HCT116 (cell line): ENCODE measurements around the gene CLPTM1L. TPM values are rescaled to one million over a fixed set of nuclear protein-coding genes. Genes with fewer than 3 reads are reported as not detected.
"Not testable (repeated sequence)": the region's sequence is repeated elsewhere in the genome, so short reads cannot be mapped to it uniquely, and the experiment has no call there.

Experiments used
- ATAC-seq: fragments of 200-7000 bp; cut with Tn5 transposase; 2 replicates; pipeline ENCODE4 v1.9.1; 2020; ENCODE audit warnings: mild to moderate bottlenecking, moderate library complexity
- BruUV-seq: library from RNA; stranded (reverse); fragments of 400-500 nt; replicated peaks from 2 replicates; lab custom pipeline; 2021; lab: Mats Ljungman, UMichigan
- CTCF ChIA-PET: fragments of 300-600 bp; sonication (Branson Sonifier 250); formaldehyde crosslinking; loops from one replicate; lab custom pipeline; 2021; ENCODE audit warnings: antibody characterized with exemption; lab: Charles Lee
- POLR2A ChIA-PET: fragments of 300-600, 350-600 bp; sonication (Branson Sonifier 250); formaldehyde crosslinking; loops from one replicate; lab custom pipeline; 2021; ENCODE audit warnings: antibody characterized with exemption; lab: Charles Lee
- RAD21 ChIA-PET, 2 experiments: fragments of 300-600 bp; sonication (Branson Sonifier 250); formaldehyde crosslinking; loops; one replicate each; lab custom pipeline; 2023; ENCODE audit warnings: low total read pairs in 2 of 2; ENCODE audit not compliant: uncharacterized antibody in 2 of 2, unreplicated experiment in 2 of 2, low non-redundant PET in 1 of 2; lab: Charles Lee
- DNase-seq: peaks from one replicate; pipeline ENCODE4 v3.0.0-alpha.2; 2010; ENCODE audit warnings: low read depth, low spot score
- H2AFZ ChIP-seq: fragments of 200-600 bp; shearing (Covaris generic), sonication (generic); 2 replicates; pipeline ENCODE4 v1.6.1; 2017; ENCODE audit warnings: low read depth, mixed run types, mixed read lengths, antibody characterized with exemption, low read length; ENCODE audit not compliant: poor library complexity, severe bottlenecking
- H3K27ac ChIP-seq: 2 replicates; pipeline ENCODE4 v1.5.1; 2012; ENCODE audit warnings: low read depth, low read length
- H3K27me3 ChIP-seq: fragments of 200-600 bp; sonication (generic); 2 replicates; pipeline ENCODE4 v1.6.1; 2016; ENCODE audit warnings: mixed run types, low read length, mixed read lengths; ENCODE audit not compliant: insufficient read depth
- H3K36me3 ChIP-seq, 2 experiments: fragments of 200-500 bp in 1 of 2; fragments of 200-600 bp in 1 of 2; sonication (Bioruptor generic) in 1 of 2; sonication (generic) in 1 of 2; 2 replicates each; pipeline versions ENCODE4 v1.5.1 to v1.6.1; 2014 to 2016; ENCODE audit warnings: low read length in 2 of 2, inconsistent platforms in 1 of 2, mixed read lengths in 1 of 2, mixed run types in 1 of 2; ENCODE audit not compliant: insufficient read depth in 2 of 2, control insufficient read depth in 1 of 2
- H3K4me1 ChIP-seq, 2 experiments: fragments of 200-600 bp in 1 of 2; sonication (generic) in 1 of 2; 2 replicates each; pipeline versions ENCODE4 v1.5.1 to v1.6.1; 2012 to 2017; ENCODE audit warnings: low read length in 2 of 2, inconsistent platforms in 1 of 2, mild to moderate bottlenecking in 1 of 2, mixed read lengths in 1 of 2, mixed run types in 1 of 2, moderate library complexity in 1 of 2; ENCODE audit not compliant: insufficient read depth in 2 of 2, control insufficient read depth in 1 of 2
- H3K4me2 ChIP-seq: fragments of 200-600 bp; sonication (generic); 2 replicates; pipeline ENCODE4 v1.6.1; 2017; ENCODE audit warnings: mixed run types, low read length, mixed read lengths
- H3K4me3 ChIP-seq, 2 experiments: fragments of 200-600 bp in 1 of 2; sonication (generic) in 1 of 2; replicated peaks in 1 of 2; 2 replicates each; pipeline ENCODE4 v1.5.1; 2011 to 2016; ENCODE audit warnings: low read length in 2 of 2, control low read depth in 1 of 2, low read depth in 1 of 2, mild to moderate bottlenecking in 1 of 2, mixed read lengths in 1 of 2, mixed run types in 1 of 2
- H3K79me2 ChIP-seq: fragments of 200-600 bp; sonication (generic); 2 replicates; pipeline ENCODE4 v1.6.1; 2017; ENCODE audit warnings: mild to moderate bottlenecking, mixed run types, low read length, moderate library complexity, mixed read lengths; ENCODE audit not compliant: insufficient read depth
- H3K9ac ChIP-seq: fragments of 200-600 bp; sonication (generic); 2 replicates; pipeline ENCODE4 v1.6.1; 2016; ENCODE audit warnings: low read length, mixed read lengths
- H3K9me2 ChIP-seq: fragments of 200-600 bp; sonication (generic), shearing (Covaris generic); 2 replicates; pipeline ENCODE4 v1.6.1; 2017; ENCODE audit warnings: mixed run types, mild to moderate bottlenecking, moderate library complexity; ENCODE audit not compliant: insufficient read depth
- H3K9me3 ChIP-seq, 2 experiments: fragments of 200-500 bp in 1 of 2; fragments of 200-600 bp in 1 of 2; sonication (Bioruptor generic) in 1 of 2; sonication (generic) in 1 of 2; 2 replicates each; pipeline ENCODE4 v1.6.1; 2014 to 2017; ENCODE audit warnings: low read length in 2 of 2, mixed read lengths in 2 of 2, inconsistent platforms in 1 of 2, low read depth in 1 of 2, mild to moderate bottlenecking in 1 of 2, mixed run types in 1 of 2, moderate library complexity in 1 of 2; ENCODE audit not compliant: control insufficient read depth in 1 of 2, insufficient read depth in 1 of 2
- H4K20me1 ChIP-seq: fragments of 200-600 bp; sonication (generic), shearing (Covaris generic); 2 replicates; pipeline ENCODE4 v1.6.1; 2017; ENCODE audit warnings: mixed run types, mild to moderate bottlenecking, moderate library complexity; ENCODE audit not compliant: insufficient read depth
- CBX3 ChIP-seq: IDR thresholded peaks from 2 replicates; pipeline ENCODE4 v1.6.1; 2012; ENCODE audit warnings: low read depth
- intact Hi-C: fragments of 100-400 bp; cut with micrococcal nuclease; formaldehyde crosslinking; loops from 2 replicates; pipeline ENCODE4 v1.10.0; 2022
- total RNA-seq: library from RNA; stranded (reverse); gene quantifications from one replicate; pipeline ENCODE4 v1.2.1, GENCODE V29; 2021; ENCODE audit not compliant: unreplicated experiment
- TF ChIP-seq, protein P1 (sequence below): IDR thresholded peaks from 2 replicates; pipeline ENCODE4 v1.6.1; 2011; ENCODE audit warnings: mild to moderate bottlenecking, low read length, moderate library complexity; ENCODE audit not compliant: insufficient replicate concordance; ENCODE audit errors: extremely low read depth

Gene CLPTM1L
- total RNA-seq, 1 experiment from 2014 or later, result 98.4 TPM

DNA sequence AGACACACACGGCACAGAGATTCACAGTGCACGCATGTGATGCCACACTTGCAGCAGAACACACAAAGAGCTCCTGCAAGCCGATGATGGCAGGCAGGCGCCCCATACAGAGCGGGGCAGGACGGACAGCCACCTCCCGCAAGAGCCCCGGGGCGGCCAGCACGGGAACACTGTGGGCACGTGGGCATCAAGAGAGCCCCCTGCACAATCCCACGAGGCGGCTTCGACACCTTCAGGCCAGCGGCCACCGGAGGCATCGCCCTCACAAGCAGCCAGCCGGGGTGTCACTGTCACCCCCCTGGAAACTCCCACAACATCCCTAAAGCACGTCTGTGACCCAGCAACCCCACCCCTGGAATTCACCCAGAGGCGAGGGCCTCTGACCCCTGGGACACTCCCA is 68.0 kb downstream of the CLPTM1L start:
- TF ChIP-seq CBX3, result no peak
- TF ChIP-seq, protein P1, sequence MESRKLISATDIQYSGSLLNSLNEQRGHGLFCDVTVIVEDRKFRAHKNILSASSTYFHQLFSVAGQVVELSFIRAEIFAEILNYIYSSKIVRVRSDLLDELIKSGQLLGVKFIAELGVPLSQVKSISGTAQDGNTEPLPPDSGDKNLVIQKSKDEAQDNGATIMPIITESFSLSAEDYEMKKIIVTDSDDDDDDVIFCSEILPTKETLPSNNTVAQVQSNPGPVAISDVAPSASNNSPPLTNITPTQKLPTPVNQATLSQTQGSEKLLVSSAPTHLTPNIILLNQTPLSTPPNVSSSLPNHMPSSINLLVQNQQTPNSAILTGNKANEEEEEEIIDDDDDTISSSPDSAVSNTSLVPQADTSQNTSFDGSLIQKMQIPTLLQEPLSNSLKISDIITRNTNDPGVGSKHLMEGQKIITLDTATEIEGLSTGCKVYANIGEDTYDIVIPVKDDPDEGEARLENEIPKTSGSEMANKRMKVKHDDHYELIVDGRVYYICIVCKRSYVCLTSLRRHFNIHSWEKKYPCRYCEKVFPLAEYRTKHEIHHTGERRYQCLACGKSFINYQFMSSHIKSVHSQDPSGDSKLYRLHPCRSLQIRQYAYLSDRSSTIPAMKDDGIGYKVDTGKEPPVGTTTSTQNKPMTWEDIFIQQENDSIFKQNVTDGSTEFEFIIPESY, result no peak

DNA sequence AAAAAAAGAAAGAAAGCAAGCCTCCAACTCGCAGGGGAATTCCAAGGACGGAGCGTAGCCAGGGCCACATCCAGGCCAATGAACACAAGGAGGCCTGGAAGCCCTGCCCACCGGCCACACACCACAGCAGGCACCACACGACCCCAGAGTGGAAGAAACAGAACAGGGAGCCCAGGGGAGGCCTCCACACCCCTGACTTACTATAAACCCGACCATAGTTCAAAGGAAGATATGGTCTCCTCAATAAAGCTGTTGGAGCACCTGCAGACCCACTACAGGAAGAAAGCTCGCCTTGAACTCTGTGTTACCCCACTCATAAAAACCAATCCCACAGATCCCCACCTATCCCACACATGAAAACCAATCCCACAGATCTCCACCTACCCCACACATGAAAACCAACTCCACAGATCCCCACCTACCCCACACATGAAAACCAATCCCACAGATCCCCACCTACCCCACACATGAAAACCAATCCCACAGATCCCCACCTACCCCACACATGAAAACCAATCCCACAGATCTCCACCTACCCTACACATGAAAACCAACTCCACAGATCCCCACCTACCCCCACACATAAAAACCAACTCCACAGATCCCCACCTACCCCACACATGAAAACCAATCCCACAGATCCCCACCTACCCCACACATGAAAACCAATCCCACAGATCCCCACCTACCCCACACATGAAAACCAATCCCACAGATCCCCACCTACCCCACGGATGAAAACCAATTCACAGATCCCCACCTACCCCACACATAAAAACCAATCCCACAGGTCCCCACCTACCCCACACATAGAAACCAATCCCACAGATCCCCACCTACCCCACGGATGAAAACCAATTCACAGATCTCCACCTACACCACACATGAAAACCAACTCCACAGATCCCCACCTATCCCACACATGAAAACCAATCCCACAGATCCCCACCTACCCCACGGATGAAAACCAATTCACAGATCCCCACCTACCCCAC is 69.2 kb downstream of the CLPTM1L start:
- BruUV-seq, H3K36me3 ChIP-seq, DNase-seq, H3K9me2 ChIP-seq, H2AFZ ChIP-seq, H3K9me3 ChIP-seq, H4K20me1 ChIP-seq, H3K27me3 ChIP-seq, CTCF ChIA-PET, ATAC-seq, H3K79me2 ChIP-seq, H3K4me3 ChIP-seq, H3K4me1 ChIP-seq, H3K4me2 ChIP-seq, H3K9ac ChIP-seq, POLR2A ChIA-PET, RAD21 ChIA-PET, H3K27ac ChIP-seq, intact Hi-C loops: not testable (repeated sequence)

More for the DNA sequence above, 68.0 kb downstream of the CLPTM1L start:
- H3K27ac ChIP-seq, result no peak overlapping the region
- peaks cover 0 to 5% of the 10 kb centered on the region in 2 experiments; a peak in 1 of 4 replicates for H3K36me3 ChIP-seq
- no peaks in the 10 kb centered on the region for H3K79me2 ChIP-seq
- POLR2A ChIA-PET, result no interaction called here
- intact Hi-C loops, result no loop called here
- BruUV-seq, result no TSS peak
- no peaks in the 10 kb centered on the region for H3K4me1 ChIP-seq
- no peak overlapping the region for H3K4me3 ChIP-seq
- no peak overlapping the region for H2AFZ ChIP-seq
- no peaks in the 10 kb centered on the region for H3K27me3 ChIP-seq
- DNase-seq (no peak), ATAC-seq (no peak)
- RAD21 ChIA-PET, result interaction anchor here in 1 of 2 experiments (0.6 kb wide), 1 partner anchor 51 kb away, joined by 4 read pairs; no protein-coding TSS in a partner anchor
- no peak overlapping the region for H3K9ac ChIP-seq
- no peaks in the 10 kb centered on the region for H3K9me3 ChIP-seq
- H4K20me1 ChIP-seq, result no peaks in the 10 kb centered on the region
- no peak overlapping the region for H3K4me2 ChIP-seq
- H3K9me2 ChIP-seq, result no peaks in the 10 kb centered on the region
- CTCF ChIA-PET, result no interaction called here
